G401 (cell line): ENCODE results near the gene APLNR. TPM values are rescaled to one million over a fixed set of nuclear protein-coding genes. Genes with fewer than 3 reads are reported as not detected.

ENCODE experiments used
- DNase-seq: peaks from one replicate; pipeline ENCODE4 v3.0.0-alpha.2; 2015; ENCODE audit warnings: low spot score
- in situ Hi-C: cut with HindIII; loops from 2 replicates; pipeline ENCODE4 v1.10.0; 2016; ENCODE audit warnings: low sequenced_read_pairs, mixed read lengths
- total RNA-seq: library from RNA; depleted of rRNA; stranded (reverse); fragments of >200 nt; shearing (Covaris generic); gene quantifications from 2 replicates; pipeline ENCODE4 v1.2.3, GENCODE V29; 2014

APLNR gene
- total RNA-seq, 1 experiment from 2014 or later, result not detected

- no peak for DNase-seq
- in situ Hi-C loops, result no loop called here
Observed at GRCh38 chr11:57255618-57256017, 18.6 kb upstream of the APLNR start.

GRCh38 chr11:57254631-57255030, 17.6 kb upstream of the APLNR start:
- in situ Hi-C loops, result no loop called here
- DNase-seq, result no peak

GRCh38 chr11:57251491-57252104, 14.5 kb upstream of the APLNR start:
- in situ Hi-C loops, result no loop called here
- DNase-seq, result no peak

- DNase-seq, result no peak
- in situ Hi-C loops, result no loop called here
Observed at GRCh38 chr11:57251037-57251436, 14.0 kb upstream of the APLNR start.

- DNase-seq, result peak; percentile 27
- in situ Hi-C loops, result no loop called here
Observed at GRCh38 chr11:57249384-57250319, 12.6 kb upstream of the APLNR start.

- DNase-seq, result peak; percentile 23
Observed at GRCh38 chr11:57248780-57249383, 11.8 kb upstream of the APLNR start.

GRCh38 chr11:57244911-57245310, 7.9 kb upstream of the APLNR start:
- in situ Hi-C loops, result no loop called here

More at GRCh38 chr11:57248780-57249383, 11.8 kb upstream of the APLNR start:
- in situ Hi-C loops, result no loop called here

GRCh38 chr11:57241353-57241972, 4.4 kb upstream of the APLNR start:
- in situ Hi-C loops, result no loop called here
- DNase-seq, result no peak

More at GRCh38 chr11:57244911-57245310, 7.9 kb upstream of the APLNR start:
- DNase-seq, result no peak

GRCh38 chr11:57240757-57241156, 3.7 kb upstream of the APLNR start:
- DNase-seq, result no peak
- in situ Hi-C loops, result no loop called here

GRCh38 chr11:57240007-57240406, 3.0 kb upstream of the APLNR start:
- DNase-seq, result no peak
- in situ Hi-C loops, result no loop called here

- in situ Hi-C loops, result no loop called here
- no peak for DNase-seq
Observed at GRCh38 chr11:57239348-57239747, 2.3 kb upstream of the APLNR start.

- in situ Hi-C loops, result no loop called here
- DNase-seq, result no peak
Observed at GRCh38 chr11:57235761-57236703, 1.0 kb downstream of the APLNR start.

GRCh38 chr11:57233702-57234101, 3.3 kb downstream of the APLNR start:
- in situ Hi-C loops, result no loop called here

GRCh38 chr11:57231539-57232253, 5.4 kb downstream of the APLNR start:
- no peak for DNase-seq
- in situ Hi-C loops, result no loop called here

More at GRCh38 chr11:57233702-57234101, 3.3 kb downstream of the APLNR start:
- no peak for DNase-seq

- in situ Hi-C loops, result no loop called here
- peak; percentile 0 for DNase-seq
Observed at GRCh38 chr11:57230791-57231538, 6.1 kb downstream of the APLNR start.

- in situ Hi-C loops, result no loop called here
- DNase-seq, result no peak
Observed at GRCh38 chr11:57230316-57230715, 6.7 kb downstream of the APLNR start.

GRCh38 chr11:57228600-57228999, 8.4 kb downstream of the APLNR start:
- in situ Hi-C loops, result no loop called here
- DNase-seq, result no peak
